Prostate gland (tissue), 2 donors: ENCODE measurements around the gene RASAL2. TPM values are rescaled to one million over a fixed set of nuclear protein-coding genes. Genes with fewer than 3 reads are reported as not detected.

Experiments
- DNase-seq: peaks from one replicate; pipeline ENCODE4 v3.0.0-alpha.2; 2019; ENCODE audit warnings: low spot score
- H3K27ac ChIP-seq, 2 donors: fragments of 200-600 bp; sonication (generic); 2 replicates each; pipeline ENCODE4 v1.5.1; 2017 to 2019
- H3K27me3 ChIP-seq: fragments of 200-600 bp; sonication (generic); replicated peaks from 2 replicates; pipeline ENCODE4 v1.5.1; 2019; ENCODE audit not compliant: insufficient read depth
- H3K36me3 ChIP-seq, 2 donors: fragments of 200-600 bp; sonication (generic); 1 replicate in 1 of 2; 2 replicates in 1 of 2; pipeline versions ENCODE4 v1.5.1 to v1.8.1; 2017 to 2019
- H3K4me1 ChIP-seq: fragments of 200-600 bp; sonication (generic); replicated peaks from 2 replicates; pipeline ENCODE4 v1.5.1; 2019
- H3K4me3 ChIP-seq, 2 donors: fragments of 200-600 bp; sonication (generic); 2 replicates each; pipeline ENCODE4 v1.5.1; 2017 to 2019
- H3K9me3 ChIP-seq: fragments of 200-600 bp; sonication (generic); 2 replicates; pipeline ENCODE4 v1.5.1; 2017
- POLR2A ChIP-seq: fragments of 450-650 bp; IDR thresholded peaks from one replicate; pipeline ENCODE4 v1.6.1; 2016; ENCODE audit warnings: antibody characterized with exemption, mild to moderate bottlenecking
- POLR2AphosphoS5 ChIP-seq: sonication (generic); formaldehyde crosslinking; IDR thresholded peaks from one replicate; pipeline ENCODE4 v1.6.1; 2017; ENCODE audit warnings: antibody characterized with exemption
- WGBS: methylation state at CpG from one replicate; pipeline ENCODE4 v1.1.5; 2018; 5-methylcytosine and 5-hydroxymethylcytosine counted together
- intact Hi-C: fragments of 100-400 bp; cut with DNase I; formaldehyde crosslinking; loops from one replicate; pipeline ENCODE4 v1.14.2; 2022
- total RNA-seq, 2 donors: library from RNA; depleted of rRNA; stranded (reverse); fragments of >200 nt; gene quantifications; one replicate each; pipeline ENCODE4 v1.1.0, GENCODE V29; 2016
- TF ChIP-seq, protein P1 (sequence below), 4 experiments: fragments of 200-600 bp in 2 of 4; fragments of 450-650 bp in 2 of 4; sonication (generic) in 2 of 4; IDR thresholded peaks; 1 replicate in 3 of 4; 2 replicates in 1 of 4; pipeline ENCODE4 v1.5.1; 2016 to 2019; ENCODE audit warnings: antibody characterized with exemption in 4 of 4, mild to moderate bottlenecking in 2 of 4, moderate library complexity in 2 of 4

The RASAL2 gene
- total RNA-seq, 2 donors from 2014 or later = 9.2 to 36.9 TPM

DNA sequence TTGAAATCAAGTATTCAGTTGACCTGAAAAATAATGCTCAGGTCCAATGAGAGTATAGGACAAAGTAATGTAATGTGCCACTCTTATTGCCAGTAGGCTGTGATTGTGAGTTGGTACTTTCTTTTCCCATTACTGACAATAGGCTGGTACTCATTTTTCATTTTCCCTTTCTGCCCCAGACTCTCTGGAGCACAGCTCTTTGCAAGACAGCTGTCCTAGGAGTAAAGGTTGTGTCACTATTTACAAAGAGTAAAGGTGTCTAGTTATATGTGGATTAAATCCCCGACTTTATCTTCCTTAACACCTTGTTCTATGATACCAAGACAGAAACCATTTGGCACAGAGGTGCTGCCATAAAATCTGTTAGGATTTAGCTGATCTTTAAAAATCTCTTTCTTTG is 32.3 kb upstream of the RASAL2 start:
- no peak for DNase-seq
- H3K4me3 ChIP-seq = no peak overlapping the region
- no peak overlapping the region for H3K27ac ChIP-seq
- no peaks in the 10 kb centered on the region for H3K9me3 ChIP-seq
- no peaks in the 10 kb centered on the region for H3K4me1 ChIP-seq
- no peaks in the 10 kb centered on the region for H3K36me3 ChIP-seq
- no peaks in the 10 kb centered on the region for H3K27me3 ChIP-seq
- WGBS = 71% methylated on average over 1 of the region's 1 CpG
- TF ChIP-seq, protein P1, sequence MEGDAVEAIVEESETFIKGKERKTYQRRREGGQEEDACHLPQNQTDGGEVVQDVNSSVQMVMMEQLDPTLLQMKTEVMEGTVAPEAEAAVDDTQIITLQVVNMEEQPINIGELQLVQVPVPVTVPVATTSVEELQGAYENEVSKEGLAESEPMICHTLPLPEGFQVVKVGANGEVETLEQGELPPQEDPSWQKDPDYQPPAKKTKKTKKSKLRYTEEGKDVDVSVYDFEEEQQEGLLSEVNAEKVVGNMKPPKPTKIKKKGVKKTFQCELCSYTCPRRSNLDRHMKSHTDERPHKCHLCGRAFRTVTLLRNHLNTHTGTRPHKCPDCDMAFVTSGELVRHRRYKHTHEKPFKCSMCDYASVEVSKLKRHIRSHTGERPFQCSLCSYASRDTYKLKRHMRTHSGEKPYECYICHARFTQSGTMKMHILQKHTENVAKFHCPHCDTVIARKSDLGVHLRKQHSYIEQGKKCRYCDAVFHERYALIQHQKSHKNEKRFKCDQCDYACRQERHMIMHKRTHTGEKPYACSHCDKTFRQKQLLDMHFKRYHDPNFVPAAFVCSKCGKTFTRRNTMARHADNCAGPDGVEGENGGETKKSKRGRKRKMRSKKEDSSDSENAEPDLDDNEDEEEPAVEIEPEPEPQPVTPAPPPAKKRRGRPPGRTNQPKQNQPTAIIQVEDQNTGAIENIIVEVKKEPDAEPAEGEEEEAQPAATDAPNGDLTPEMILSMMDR (IDR thresholded peaks at IDR 0.05) = no peak
- intact Hi-C loops = no loop called here

DNA sequence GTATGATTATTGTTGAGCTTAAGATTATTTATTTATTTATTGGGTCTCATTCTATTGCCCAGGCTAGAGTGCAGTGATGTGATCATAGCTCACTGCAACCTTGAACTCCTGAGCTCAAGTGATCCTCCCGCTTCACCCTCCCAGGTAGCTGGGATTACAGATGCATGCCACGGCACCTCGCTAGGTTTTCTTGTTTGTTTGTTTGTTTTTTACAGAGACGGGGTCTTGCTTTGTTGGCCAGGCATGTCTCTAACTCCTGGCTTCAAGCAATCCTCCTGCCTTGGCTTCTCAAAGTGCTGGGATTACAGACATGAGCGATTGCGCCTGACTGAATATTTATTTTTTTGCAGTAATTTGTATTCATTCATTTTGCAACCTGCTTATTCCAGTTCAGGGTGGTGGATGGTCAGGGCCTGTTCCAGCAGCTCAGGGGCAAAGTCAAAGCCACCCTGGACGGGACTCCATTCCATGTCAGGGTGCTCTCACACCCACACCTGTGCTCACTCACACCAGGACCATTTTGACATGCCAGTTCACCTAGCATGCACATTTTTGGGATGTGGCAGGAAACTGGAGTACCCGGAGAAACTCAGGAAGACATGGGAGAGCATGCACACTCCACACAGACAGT is 29.6 kb upstream of the RASAL2 start:
- TF ChIP-seq POLR2AphosphoS5 = no peak
- DNase-seq = no peak
- H3K36me3 ChIP-seq = no peaks in the 10 kb centered on the region
- 87% methylated on average over 8 of the region's 8 CpGs for WGBS
- H3K27ac ChIP-seq = no peak overlapping the region
- H3K4me1 ChIP-seq = no peaks in the 10 kb centered on the region
- intact Hi-C loops = no loop called here
- no peak overlapping the region for H3K4me3 ChIP-seq
- H3K27me3 ChIP-seq = no peaks in the 10 kb centered on the region
- H3K9me3 ChIP-seq = no peaks in the 10 kb centered on the region

DNA sequence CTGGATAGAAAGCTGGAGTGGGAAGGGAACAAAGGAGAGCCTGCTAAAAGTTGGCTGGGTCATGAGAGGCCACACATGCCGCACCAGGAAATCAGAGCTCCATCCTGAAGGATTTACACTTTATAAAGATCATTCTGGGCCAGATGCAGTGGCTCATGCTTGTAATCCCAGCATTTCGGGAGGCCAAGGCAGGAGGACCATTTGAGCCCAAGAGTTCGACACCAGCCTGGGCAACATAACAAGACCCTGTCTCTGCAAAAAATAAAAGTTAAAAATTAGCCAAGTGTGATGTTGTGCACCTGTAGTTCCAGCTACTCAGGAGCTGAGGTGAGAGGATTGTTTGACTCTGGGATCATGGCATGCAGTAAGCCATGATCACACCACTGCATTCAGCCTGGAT is 28.7 kb upstream of the RASAL2 start:
- no peaks in the 10 kb centered on the region for H3K9me3 ChIP-seq
- no peak overlapping the region for H3K27ac ChIP-seq
- no peaks in the 10 kb centered on the region for H3K27me3 ChIP-seq
- no peaks in the 10 kb centered on the region for H3K4me1 ChIP-seq
- TF ChIP-seq, protein P1 (IDR thresholded peaks at IDR 0.05) = no peak
- TF ChIP-seq POLR2AphosphoS5 (no peak), POLR2A (no peak)
- 97% methylated on average over 3 of the region's 3 CpGs for WGBS
- DNase-seq = no peak
- intact Hi-C loops = no loop called here
- H3K36me3 ChIP-seq = no peaks in the 10 kb centered on the region
- H3K4me3 ChIP-seq = no peak overlapping the region

DNA sequence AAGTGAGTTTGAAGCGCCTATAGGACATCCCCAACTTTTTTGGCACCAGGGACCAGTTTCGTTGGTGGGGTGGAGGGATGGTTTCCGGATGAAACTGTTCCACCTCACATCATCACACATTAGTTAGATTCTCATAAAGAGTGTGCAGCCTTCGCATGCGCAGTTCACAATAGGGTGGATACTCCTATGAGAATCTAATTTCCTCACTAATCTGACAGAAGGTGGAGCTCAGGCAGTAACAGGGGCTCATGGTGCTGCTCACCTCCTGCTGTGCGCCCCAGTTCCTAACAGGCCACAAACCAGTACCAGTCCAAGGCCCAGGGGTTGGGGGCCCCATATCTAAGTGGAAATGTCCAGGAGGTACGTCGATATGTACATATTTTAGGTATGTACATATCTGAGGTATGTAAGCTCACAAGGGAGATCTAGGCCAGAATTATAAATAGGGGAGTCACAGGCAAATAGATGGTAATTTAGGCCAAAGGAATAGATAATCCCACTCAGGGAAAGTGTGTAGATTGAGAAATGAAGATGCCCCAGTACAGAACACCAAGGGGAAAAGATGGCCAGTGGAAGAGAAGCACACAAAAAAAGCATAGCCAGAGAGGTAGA is 27.5 kb upstream of the RASAL2 start:
- Histone ChIP-seq H3K4me3 (no peak overlapping the region), H3K36me3 (no peaks in the 10 kb centered on the region), H3K27me3 (no peaks in the 10 kb centered on the region), H3K9me3 (no peaks in the 10 kb centered on the region), H3K27ac (no peak overlapping the region), H3K4me1 (no peaks in the 10 kb centered on the region)
- no peak for TF ChIP-seq POLR2AphosphoS5
- TF ChIP-seq, protein P1 (IDR thresholded peaks at IDR 0.05) = no peak
- TF ChIP-seq POLR2A = no peak
- no peak for DNase-seq
- intact Hi-C loops = no loop called here
- WGBS = 95% methylated on average over 8 of the region's 8 CpGs

DNA sequence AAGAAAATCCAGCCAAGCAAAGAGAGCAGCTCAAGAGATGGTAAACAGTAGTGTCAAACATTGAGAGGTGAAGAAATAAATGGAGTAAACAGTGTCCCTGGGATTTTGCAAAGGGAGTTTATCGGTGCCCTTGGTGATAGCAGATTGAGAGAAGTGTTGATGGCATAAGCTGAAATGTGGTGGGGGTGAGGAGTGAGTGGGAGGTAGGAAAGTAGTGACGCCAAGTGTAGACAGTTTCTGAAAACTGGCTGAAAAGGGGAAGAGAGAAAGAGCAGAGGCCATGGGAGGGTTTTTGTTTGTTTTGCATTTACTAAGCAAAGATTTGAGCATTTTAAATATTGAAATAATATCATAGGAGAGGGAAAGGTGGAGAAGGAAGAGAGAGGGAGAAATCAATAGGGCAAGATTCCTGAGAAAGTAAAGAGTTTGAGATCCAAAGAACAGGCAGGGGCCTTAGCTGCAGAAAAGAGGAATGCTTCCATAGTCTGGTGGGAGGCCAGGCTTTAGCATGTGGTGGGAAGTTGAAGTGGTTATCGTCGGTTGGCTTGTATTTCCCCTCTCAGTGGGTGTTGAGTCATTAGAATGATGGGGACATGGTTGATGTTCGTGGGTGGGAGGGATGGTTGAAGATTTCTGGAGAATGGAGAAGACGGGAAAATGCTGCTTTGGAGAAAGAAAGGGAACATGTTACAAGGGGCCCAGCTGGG is 26.8 kb upstream of the RASAL2 start:
- Histone ChIP-seq H3K36me3 (no peaks in the 10 kb centered on the region), H3K27ac (no peak overlapping the region), H3K4me3 (no peak overlapping the region), H3K27me3 (no peaks in the 10 kb centered on the region), H3K9me3 (no peaks in the 10 kb centered on the region), H3K4me1 (no peaks in the 10 kb centered on the region)
- intact Hi-C loops = no loop called here
- DNase-seq = no peak
- TF ChIP-seq, protein P1 (IDR thresholded peaks at IDR 0.05) = no peak
- 67% methylated on average over 6 of the region's 6 CpGs for WGBS
